GM12865 (cell line): Measurements from ENCODE around the gene NUDT22.

Source experiments
- DNase-seq: peaks from one replicate; pipeline ENCODE4 v3.0.0; 2010; ENCODE audit warnings: low read depth
- H3K4me3 ChIP-seq: 2 replicates; pipeline ENCODE4 v1.5.1; 2011; ENCODE audit warnings: mild to moderate bottlenecking, low read depth, low read length, control low read depth
- CTCF ChIP-seq: IDR thresholded peaks from 2 replicates; pipeline ENCODE4 v1.5.1; 2011; ENCODE audit warnings: low read length, control low read depth, low read depth, inconsistent platforms; ENCODE audit not compliant: insufficient read depth; ENCODE audit errors: missing control alignments

NUDT22 gene

GRCh38 chr11:64231546-64231945 lies 5.5 kb downstream of the NUDT22 start:
- TF ChIP-seq CTCF: no peak
- no peak for DNase-seq
- no peak overlapping the region for H3K4me3 ChIP-seq

DNA sequence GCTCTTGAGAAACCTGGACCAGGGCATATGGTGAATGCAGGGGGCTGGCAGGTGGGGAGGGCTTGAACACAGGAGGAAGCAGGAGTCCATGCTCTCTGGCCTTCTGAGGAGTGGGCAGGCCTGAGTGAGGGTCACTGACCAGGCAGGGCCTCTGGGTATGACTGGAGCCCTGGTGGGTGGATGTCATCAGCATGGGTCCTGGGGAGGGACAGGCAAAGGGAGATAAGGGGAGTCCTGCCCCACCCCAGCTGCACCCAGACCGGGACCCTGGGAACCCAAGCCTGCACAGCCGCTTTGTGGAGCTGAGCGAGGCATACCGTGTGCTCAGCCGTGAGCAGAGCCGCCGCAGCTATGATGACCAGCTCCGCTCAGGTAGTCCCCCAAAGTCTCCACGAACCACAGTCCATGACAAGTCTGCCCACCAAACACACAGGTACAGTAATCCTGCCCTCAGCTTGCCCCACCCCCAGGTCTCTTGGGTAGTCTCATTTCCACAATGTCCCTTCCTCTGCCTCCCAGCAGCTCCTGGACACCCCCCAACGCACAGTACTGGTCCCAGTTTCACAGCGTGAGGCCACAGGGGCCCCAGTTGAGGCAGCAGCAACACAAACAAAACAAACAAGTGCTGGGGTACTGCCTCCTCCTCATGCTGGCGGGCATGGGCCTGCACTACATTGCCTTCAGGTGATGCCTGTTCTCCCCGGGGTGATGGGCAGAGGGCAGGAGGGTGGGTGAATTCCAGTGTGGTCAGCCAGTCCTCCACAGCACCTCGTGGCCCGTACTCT lies 6.3 kb downstream of the NUDT22 start:
- no peak for DNase-seq
- no peak for TF ChIP-seq CTCF
- H3K4me3 ChIP-seq: no peak overlapping the region

GRCh38 chr11:64232967-64233315 lies 6.9 kb downstream of the NUDT22 start:
- TF ChIP-seq CTCF: no peak
- no peak for DNase-seq

GRCh38 chr11:64233913-64234586 lies 8.0 kb downstream of the NUDT22 start, which contains the start of gene VEGFB:
TSS of gene VEGFB (plus strand) at chr11:64234584. CDS start at chr11:64234834, 250 bp downstream.
- no peak for TF ChIP-seq CTCF
- peak; percentile 75 for DNase-seq
- peak within 1 kb of the TSS; percentile 92 for H3K4me3 ChIP-seq

More at GRCh38 chr11:64232967-64233315, 6.9 kb downstream of the NUDT22 start:
- H3K4me3 ChIP-seq: no peak overlapping the region

- peak; percentile 50 for DNase-seq
- TF ChIP-seq CTCF: no peak
- peak overlapping the region; percentile 92 for H3K4me3 ChIP-seq
Measured at GRCh38 chr11:64234647-64235379, 8.7 kb downstream of the NUDT22 start.

DNA sequence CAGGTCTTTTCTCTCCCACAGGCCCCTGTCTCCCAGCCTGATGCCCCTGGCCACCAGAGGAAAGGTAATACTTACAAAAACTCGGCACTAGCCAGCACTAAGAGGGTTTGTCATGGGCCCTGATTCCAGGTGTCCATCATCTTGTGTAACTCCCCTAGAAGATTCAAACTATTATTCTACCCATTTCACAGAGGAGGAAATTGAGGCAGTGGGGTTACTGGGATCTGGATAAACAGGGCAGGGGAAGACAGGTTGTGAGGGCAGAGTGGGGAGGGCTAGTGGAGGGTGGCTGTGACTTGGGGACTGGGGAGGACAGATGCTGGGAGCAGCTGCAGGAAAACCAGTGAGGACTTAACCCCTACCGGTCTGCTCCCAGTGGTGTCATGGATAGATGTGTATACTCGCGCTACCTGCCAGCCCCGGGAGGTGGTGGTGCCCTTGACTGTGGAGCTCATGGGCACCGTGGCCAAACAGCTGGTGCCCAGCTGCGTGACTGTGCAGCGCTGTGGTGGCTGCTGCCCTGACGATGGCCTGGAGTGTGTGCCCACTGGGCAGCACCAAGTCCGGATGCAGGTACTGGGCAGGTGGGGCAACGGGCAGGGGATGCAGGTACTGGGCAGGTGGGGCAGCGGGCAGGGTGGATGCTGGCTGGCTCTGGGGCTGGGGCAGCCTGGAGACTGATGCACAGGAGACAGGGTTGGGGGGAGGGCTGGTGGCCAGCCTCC lies 9.5 kb downstream of the NUDT22 start:
- no peak for TF ChIP-seq CTCF
- peak overlapping the region; percentile 92 for H3K4me3 ChIP-seq
- no peak for DNase-seq
